GM03348 (cell line): ENCODE results near the gene STIM1.

ENCODE experiments used
- DNase-seq: peaks from one replicate; pipeline ENCODE4 v3.0.0; 2012; ENCODE audit warnings: low spot score

STIM1 gene

DNA sequence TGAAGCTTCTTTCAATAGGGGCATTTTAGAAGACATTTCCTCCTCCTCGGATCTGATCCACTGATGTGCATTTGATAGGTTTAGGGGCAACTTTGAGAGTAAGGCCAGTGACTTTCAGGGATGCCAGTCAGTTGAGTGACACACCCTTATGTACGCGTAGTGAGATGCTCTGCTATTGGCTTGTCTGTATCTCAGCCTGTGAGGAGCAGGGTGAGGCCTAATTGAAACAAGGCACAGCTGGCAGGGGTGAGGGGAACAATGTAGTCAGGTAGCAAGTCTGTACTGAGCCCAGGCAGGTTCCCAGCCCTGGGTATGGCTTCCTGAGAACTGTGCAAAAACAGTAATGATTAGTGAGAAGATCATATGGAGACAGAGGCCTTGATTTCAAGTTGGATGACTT, 61.5 kb downstream of the STIM1 start:
- DNase-seq = no peak

GRCh38 chr11:3920148-3920852, 64.8 kb downstream of the STIM1 start:
- peak; percentile 60 for DNase-seq

DNA sequence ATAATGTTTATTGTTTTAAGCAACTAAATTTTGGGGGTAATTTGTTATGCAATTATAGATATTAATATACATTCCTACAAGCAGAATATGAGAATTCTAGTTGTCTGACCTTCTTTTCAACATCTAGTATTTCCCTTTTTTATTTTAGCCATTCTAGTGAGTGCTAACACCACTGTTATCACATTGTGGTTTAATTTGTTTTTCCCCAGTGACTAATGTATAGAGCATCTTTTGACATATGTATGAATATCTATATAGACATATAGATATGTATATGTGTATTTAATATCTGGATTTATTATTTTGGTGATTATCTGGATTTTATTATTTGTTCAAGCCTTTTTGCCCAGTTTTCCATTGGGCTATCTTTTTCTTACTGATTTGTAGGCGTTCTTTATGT, 66.6 kb downstream of the STIM1 start:
- no peak for DNase-seq

DNA sequence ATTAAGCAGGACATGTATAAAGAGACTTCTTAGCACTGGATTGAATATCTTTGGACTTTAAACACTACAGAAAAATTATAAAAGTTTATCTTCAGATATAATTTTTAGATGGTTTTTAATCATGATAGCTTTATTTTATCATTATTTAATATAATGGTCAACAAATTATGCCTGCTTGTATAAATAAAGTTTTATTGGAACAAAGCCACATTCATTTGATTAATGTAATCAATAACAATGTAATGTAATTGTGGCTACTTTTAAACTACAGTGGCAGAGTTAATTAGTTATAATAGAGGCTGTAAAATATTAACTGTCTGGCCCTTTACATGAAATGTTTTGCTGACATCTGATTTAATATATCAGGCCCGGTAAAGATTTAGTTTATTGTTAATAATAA, 70.0 kb downstream of the STIM1 start:
- no peak for DNase-seq

DNA sequence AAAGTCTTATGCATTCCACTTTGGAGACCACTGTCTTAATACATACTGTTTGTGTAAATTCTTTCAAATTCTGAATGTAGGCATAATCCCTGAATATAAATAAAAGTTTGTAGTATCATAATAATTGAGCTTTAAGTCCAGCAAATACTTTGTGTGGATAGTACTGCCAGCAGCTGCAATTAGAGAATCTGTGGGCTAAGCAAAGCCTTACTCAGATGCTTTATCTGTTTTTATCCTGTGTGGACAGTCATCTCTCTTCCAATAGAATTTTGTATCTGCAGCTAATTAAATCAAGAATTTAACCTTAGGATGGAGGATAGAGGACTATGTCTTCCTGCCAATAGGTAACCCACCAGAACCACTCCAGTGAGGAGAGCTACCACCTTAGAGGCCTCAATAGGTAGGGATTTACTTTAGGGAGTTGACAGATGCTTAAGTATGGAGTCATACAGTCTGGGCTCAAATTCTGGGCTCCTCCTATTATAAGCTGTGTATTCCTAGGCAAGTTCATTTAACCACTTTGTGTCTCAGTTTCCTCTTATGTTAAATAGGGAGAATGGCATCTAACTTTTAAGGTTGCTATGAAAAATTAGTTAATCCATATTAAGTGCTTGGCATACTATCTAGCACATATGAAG, 71.1 kb downstream of the STIM1 start:
- DNase-seq = peak; percentile 22

- no peak for DNase-seq
Observed at GRCh38 chr11:3927129-3927796, 71.8 kb downstream of the STIM1 start.

DNA sequence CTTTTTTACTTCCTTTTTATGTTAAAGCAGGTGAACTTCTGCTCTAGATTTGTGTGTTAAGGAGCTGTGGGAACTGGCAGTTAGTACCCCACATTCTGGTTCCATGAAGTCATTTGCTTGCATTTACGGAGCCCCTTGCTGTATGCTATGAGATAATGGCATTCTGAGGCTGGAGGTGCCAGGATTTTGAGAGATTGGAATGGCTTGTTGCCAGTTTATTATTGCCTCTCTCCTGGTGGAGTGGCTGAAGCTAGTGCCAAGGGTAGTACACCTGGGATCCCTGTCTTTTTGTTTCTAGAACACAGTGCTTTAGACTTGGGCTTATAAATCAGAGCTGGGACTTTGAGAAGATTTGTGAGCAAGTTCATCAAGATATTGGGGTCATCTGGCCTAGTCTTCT, 73.8 kb downstream of the STIM1 start:
- DNase-seq = no peak

- DNase-seq = no peak
Observed at GRCh38 chr11:3929649-3930048, 74.2 kb downstream of the STIM1 start.

DNA sequence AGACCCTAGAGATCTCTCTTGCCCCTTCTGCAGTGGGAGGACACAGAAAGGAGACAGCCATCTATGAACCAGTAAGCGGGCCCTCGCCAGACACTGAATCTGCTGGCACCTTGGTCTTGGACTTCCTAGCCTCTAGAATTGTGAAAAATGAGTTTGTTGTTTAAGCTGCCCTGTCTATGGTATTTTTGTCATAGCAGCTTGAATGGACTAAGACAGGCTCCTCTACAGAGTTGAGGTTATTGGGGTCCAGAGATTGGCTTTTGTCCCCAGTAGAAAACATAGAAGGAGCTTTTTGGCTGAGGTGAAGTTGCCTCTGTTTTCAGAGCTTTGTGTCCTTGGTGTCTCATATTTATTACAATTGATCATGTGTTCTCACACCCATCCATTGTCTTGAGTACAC, 77.2 kb downstream of the STIM1 start:
- no peak for DNase-seq

DNA sequence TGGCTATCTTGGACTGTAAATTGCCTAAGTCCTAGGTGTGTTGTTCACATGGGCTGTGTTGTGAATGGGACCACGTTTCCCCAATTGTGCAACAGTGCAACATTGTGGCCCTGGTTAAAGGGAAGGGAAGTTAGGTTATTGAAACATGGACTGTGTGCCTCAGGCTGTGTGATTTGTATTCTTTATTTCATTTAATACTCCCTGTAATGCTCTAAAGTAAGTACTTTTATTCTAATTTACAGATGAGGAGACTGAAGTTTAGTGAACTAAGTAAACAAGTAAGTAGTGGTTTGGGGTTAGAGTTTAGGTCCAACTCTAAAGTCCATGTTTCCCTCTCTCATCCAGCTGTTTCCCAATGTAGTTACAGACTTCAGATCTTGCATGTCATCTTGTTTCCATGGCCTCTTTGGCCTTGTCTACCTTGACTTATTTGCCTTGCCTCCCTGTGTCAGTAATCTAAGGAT, 77.7 kb downstream of the STIM1 start:
- no peak for DNase-seq

DNA sequence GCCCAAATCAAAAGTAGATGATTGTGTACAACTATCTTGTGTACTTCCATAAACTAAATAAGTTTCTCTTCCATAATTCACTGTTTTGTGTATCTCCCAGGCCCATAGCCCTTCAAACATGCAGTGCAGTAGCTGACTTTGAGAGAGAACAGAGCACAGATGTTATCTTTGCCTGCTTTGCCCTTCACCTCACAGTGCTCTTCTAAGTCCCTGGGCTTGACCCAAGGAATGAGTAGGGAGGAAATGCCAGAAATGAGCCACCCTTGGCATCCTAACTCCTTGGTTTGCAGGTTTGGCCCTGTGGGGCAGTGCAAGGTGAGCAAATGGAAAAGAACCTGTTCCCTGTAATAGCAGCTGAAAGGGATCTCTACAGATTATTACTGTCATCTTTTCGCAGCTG, 79.2 kb downstream of the STIM1 start:
- DNase-seq = no peak

DNA sequence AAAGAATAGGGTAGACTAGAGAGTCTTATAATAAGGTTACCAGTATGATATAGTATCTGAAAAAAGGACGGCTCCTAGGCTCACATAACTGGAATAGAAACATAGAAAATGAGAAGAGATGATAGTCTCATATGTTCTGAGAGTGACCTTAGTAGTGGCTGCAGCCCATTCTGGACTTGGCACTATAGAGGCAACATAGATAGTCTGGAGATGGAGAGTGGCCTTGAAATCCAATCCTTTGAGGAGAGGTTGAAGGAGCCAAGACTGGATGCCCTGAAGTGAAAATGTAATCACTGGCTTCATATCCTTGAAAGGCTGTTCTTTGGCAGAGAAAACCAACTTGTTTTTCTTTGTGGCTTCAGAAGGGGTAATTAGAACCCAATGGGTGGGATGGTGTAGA, 81.1 kb downstream of the STIM1 start:
- DNase-seq = no peak

DNA sequence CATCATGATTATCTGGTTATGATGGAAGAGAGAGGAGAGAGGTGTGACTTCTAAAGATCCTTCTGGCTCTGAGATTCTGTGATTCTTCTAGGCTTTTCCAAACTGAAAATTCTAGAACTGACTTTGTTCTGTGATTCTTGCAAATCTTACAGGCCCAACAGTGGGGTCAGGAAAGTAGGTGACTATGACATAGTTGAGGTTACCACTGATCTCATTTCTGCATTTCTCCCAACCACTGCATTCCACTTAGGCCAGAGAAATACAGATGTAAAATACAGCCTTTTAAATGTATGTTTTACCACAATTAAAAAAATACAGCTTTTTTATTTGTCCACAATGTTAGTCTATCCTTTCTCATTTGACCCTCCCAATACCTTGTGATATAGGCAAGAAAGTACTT, 83.7 kb downstream of the STIM1 start:
- peak; percentile 66 for DNase-seq

DNA sequence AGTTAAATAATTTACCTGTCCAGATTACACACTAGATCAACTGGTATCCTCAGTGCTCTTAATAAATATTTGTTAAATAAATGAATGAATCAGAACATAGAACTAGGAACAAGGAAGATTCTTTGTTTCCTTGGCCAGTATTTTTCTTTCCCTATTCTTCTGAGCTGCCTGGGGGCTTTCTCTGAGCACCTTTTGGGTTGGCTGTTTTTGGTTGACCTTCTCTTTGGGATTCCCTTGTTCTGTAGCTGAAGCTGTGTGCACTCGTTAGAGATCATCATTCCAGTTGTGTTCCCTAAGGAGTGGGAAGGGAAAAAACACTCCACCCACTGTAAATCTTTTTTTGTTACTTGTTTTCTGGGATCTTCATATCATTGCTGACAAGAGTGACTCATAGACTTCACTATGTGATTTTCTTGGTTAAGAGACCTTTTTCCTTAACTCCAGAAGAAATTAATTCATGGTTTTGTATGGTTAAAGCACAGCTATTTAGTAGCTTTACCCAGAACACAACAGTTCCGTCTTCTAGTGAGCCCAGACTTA, 84.3 kb downstream of the STIM1 start:
- DNase-seq = peak; percentile 64

GRCh38 chr11:3942160-3942955, 86.9 kb downstream of the STIM1 start:
- DNase-seq = no peak

DNA sequence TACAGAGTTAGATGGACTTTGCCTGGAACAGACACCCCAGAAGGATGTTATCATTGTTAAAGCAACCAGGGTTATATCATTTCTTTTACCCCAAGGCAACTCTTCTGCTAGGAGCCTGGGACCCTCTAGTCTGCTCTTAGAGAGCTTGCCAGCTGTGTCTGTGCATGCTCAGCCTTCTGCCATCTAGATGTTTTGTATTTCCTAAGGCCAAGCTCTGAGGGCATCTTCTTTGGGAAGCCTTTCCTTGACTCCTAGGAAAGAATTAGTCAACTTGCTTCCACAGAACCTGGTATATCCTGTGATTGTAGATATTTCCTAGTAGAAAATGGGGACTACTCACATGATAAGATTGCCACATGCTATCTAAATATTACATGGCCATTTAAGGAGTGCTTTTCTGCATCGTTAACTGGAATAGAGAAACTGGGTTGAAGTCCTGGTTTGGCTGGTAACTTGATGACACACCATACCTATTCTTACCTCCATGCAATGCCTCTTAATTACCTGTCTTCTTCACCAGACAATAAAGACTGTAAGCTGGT, 87.6 kb downstream of the STIM1 start:
- no peak for DNase-seq

- DNase-seq = peak; percentile 46
Observed at GRCh38 chr11:3944198-3944597, 88.7 kb downstream of the STIM1 start.

DNA sequence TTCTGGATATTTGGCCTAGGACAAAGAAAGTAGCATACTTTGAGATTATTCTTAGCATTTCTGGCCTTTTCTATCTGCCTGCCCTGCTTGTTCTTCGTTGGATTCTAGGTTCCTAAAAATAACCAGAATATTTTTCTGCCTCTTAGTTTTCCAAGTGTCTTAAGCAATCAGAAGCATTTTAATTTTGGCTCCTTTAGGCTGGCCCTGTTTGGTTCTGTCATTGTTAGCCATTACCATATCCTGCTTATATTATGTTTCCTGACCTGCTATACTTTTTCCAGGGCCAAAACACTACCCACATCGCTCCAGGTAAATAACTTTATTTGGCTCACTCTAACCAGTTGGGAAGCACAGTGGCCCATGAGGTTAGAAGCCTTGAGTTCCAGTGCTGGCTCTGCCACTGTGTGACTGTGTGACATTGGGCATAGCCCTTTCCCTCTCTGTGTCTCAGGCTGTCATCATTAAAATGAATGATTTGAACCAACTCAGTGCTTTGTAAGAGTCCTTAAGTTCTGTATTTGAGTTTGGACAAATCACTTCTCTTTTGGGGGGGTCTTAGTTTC, 91.1 kb downstream of the STIM1 start:
- DNase-seq = no peak

DNA sequence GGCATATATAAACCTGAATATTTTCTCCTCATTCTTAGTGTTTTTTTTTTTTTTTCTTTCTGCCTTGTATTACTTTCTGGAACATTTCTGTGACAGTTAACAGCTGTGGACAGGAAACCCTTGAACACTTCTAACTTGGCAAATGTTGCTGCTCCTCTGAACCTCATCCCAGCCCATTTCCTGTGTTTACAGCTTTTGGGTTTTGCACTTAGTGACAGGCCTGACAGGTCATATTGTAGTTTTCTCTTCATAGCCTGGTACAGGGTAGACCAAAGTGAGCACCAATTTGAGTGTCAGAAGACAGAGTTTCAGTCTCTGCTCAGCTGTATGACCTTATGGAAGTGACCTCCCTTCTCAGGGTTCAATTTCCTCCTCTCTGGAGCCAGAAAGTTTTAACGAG, 91.6 kb downstream of the STIM1 start:
- peak; percentile 47 for DNase-seq

GRCh38 chr11:3949125-3949524, 93.7 kb downstream of the STIM1 start:
- no peak for DNase-seq

DNA sequence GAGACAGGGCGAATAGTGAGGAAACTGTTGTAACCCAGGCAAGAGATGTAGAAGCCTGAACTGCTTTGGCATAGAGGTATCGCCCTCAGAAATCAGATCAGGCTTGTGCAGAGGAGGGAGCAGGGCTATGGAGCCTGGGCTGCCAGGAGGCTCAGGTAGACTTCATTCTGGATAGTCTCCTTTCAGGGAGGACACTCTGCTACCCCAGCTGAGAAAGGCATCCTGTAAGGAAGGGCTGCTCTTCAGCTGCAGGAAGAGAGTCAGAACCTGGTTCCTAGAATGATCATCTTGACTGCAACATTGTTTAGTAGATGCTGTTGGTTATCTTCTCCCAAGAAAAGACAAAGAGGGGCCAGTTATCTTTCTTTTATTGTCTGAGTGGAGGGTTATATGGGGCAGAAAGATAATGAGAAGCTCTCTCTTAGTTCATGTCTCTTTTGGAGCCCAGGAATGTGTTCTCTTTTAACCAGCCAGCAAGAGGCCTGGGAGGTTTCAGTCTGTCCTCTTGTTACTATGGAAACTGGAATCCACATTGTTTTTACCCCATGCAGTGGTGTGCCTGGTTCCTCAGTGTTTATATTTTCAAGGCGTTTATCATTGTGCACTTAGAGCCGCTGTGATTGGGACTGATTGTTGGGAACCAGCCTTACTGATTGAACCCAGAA, 95.7 kb downstream of the STIM1 start:
- DNase-seq = no peak
